GM12878 (cell line): ENCODE results near the gene KRR1. TPM values are rescaled to one million over a fixed set of nuclear protein-coding genes. Genes with fewer than 3 reads are reported as not detected.

Source experiments
- ATAC-seq: fragments of 200-7000 bp; cut with Tn5 transposase; 3 replicates; pipeline ENCODE4 v1.9.1; 2020; ENCODE audit warnings: mild to moderate bottlenecking, moderate library complexity
- BruUV-seq: library from RNA; stranded (reverse); fragments of 400-500 nt; replicated peaks from 2 replicates; lab custom pipeline; 2021; lab: Mats Ljungman, UMichigan
- CTCF ChIA-PET: fragments of 300-600 bp; sonication (Branson Sonifier 250); formaldehyde crosslinking; extraction: SDS; loops from one replicate; lab custom pipeline; 2021; ENCODE audit warnings: inconsistent platforms; lab: Yijun Ruan, JAX
- POLR2A ChIA-PET: fragments of 350-600 bp; formaldehyde crosslinking; extraction: SDS; loops from one replicate; lab custom pipeline; 2021; ENCODE audit warnings: inconsistent platforms; lab: Charles Lee
- RAD21 ChIA-PET: fragments of 300-600 bp; sonication (Branson Sonifier 250); formaldehyde crosslinking; loops from one replicate; lab custom pipeline; 2023; ENCODE audit warnings: antibody characterized with exemption; ENCODE audit not compliant: unreplicated experiment; lab: Charles Lee
- SMC1A ChIA-PET: fragments of 300-600 bp; sonication (Branson Sonifier 250); formaldehyde crosslinking; loops from one replicate; lab custom pipeline; 2023; ENCODE audit not compliant: unreplicated experiment, uncharacterized antibody; lab: Charles Lee
- DNase-seq: peaks from one replicate; pipeline ENCODE4 v3.0.0-alpha.2; 2011; ENCODE audit warnings: low read depth, low spot score
- FAIRE-seq: peaks from 3 replicates; lab custom pipeline; 2011; peaks lifted over from hg19 to GRCh38; lab: Jason Lieb, UNC
- H2AFZ ChIP-seq: 2 replicates; pipeline ENCODE4 v1.6.0; 2011; ENCODE audit warnings: low read depth, low read length, control low read depth; ENCODE audit not compliant: control insufficient read depth
- H3K27ac ChIP-seq: 2 replicates; pipeline ENCODE4 v1.5.1; 2011; ENCODE audit warnings: control low read depth; ENCODE audit not compliant: control insufficient read depth, insufficient read depth
- H3K27me3 ChIP-seq, 2 experiments: replicated peaks in 1 of 2; 2 replicates each; pipeline versions ENCODE4 v1.6.0 to v1.6.1; 2011; ENCODE audit warnings: low read length in 1 of 2; ENCODE audit not compliant: control insufficient read depth in 2 of 2, insufficient read depth in 2 of 2
- H3K36me3 ChIP-seq, 2 experiments: 2 replicates each; pipeline ENCODE4 v1.5.1; 2011; ENCODE audit warnings: low read length in 1 of 2; ENCODE audit not compliant: control insufficient read depth in 2 of 2, insufficient read depth in 2 of 2
- H3K4me1 ChIP-seq: 2 replicates; pipeline ENCODE4 v1.6.1; 2011; ENCODE audit warnings: mild to moderate bottlenecking, low read length, moderate library complexity, mixed read lengths; ENCODE audit not compliant: control insufficient read depth, insufficient read depth
- H3K4me2 ChIP-seq: 2 replicates; pipeline ENCODE4 v1.6.0; 2011; ENCODE audit warnings: control low read depth; ENCODE audit not compliant: control insufficient read depth, insufficient read depth
- H3K4me3 ChIP-seq: fragments of 200-600 bp; sonication (generic); 2 replicates; pipeline ENCODE4 v1.5.1; 2016
- H3K79me2 ChIP-seq: 2 replicates; pipeline ENCODE4 v1.6.0; 2011; ENCODE audit warnings: low read length; ENCODE audit not compliant: control insufficient read depth, insufficient read depth
- H3K9ac ChIP-seq: 2 replicates; pipeline ENCODE4 v1.8.0; 2011; ENCODE audit warnings: low read length, control low read depth, mixed read lengths; ENCODE audit not compliant: control insufficient read depth, insufficient read depth
- H3K9me3 ChIP-seq: replicated peaks from 3 replicates; pipeline ENCODE4 v1.5.1; 2011; ENCODE audit warnings: mild to moderate bottlenecking, low read length; ENCODE audit not compliant: control insufficient read depth, insufficient read depth
- H4K20me1 ChIP-seq: 2 replicates; pipeline ENCODE4 v1.6.0; 2011; ENCODE audit not compliant: control insufficient read depth, insufficient read depth
- BACH1 ChIP-seq: fragments of 450-650 bp; IDR thresholded peaks from 2 replicates; pipeline ENCODE4 v1.6.1; 2017; ENCODE audit warnings: mild to moderate bottlenecking, borderline replicate concordance
- DPF2 ChIP-seq: fragments of 450-650 bp; IDR thresholded peaks from 2 replicates; pipeline ENCODE4 v1.6.1; 2017; ENCODE audit warnings: mild to moderate bottlenecking
- EP300 ChIP-seq, 2 experiments: fragments of 150-350 bp in 1 of 2; IDR thresholded peaks; 2 replicates each; pipeline ENCODE4 v1.6.1; 2011 to 2012; ENCODE audit warnings: low read depth in 2 of 2, low read length in 2 of 2, borderline replicate concordance in 1 of 2, improper control_type of control experiment in 1 of 2, inconsistent platforms in 1 of 2; ENCODE audit not compliant: control insufficient read depth in 1 of 2
- FOXK2 ChIP-seq: fragments of 450-650 bp; IDR thresholded peaks from 2 replicates; pipeline ENCODE4 v1.6.1; 2017; ENCODE audit warnings: mild to moderate bottlenecking, moderate library complexity
- FOXM1 ChIP-seq: IDR thresholded peaks from 2 replicates; pipeline ENCODE4 v1.6.1; 2012; ENCODE audit warnings: low read depth, mild to moderate bottlenecking, inconsistent platforms, low read length, moderate library complexity
- MEF2B ChIP-seq: fragments of 450-650 bp; IDR thresholded peaks from 2 replicates; pipeline ENCODE4 v1.6.1; 2018; ENCODE audit warnings: mild to moderate bottlenecking, moderate library complexity; ENCODE audit not compliant: partially characterized antibody, poor library complexity, severe bottlenecking
- PBX3 ChIP-seq: IDR thresholded peaks from 2 replicates; pipeline ENCODE4 v1.6.1; 2011; ENCODE audit warnings: mild to moderate bottlenecking, low read depth, low read length, moderate library complexity; ENCODE audit not compliant: insufficient replicate concordance
- POLR2A ChIP-seq: IDR thresholded peaks from 2 replicates; pipeline ENCODE4 v1.6.1; 2011; ENCODE audit warnings: low read depth, mild to moderate bottlenecking, low read length
- RELA ChIP-seq: fragments of 450-650 bp; IDR thresholded peaks from 2 replicates; pipeline ENCODE4 v1.8.0; 2014; ENCODE audit warnings: borderline replicate concordance; ENCODE audit not compliant: partially characterized antibody
- SMAD1 ChIP-seq: fragments of 450-650 bp; IDR thresholded peaks from 2 replicates; pipeline ENCODE4 v1.6.1; 2018; ENCODE audit warnings: mild to moderate bottlenecking, low read depth; ENCODE audit not compliant: partially characterized antibody
- SMAD5 ChIP-seq: IDR thresholded peaks from 2 replicates; pipeline ENCODE4 v1.6.1; 2016; ENCODE audit warnings: antibody characterized with exemption, low read depth
- TAF1 ChIP-seq: IDR thresholded peaks from 2 replicates; pipeline ENCODE4 v1.6.1; 2011; ENCODE audit warnings: mild to moderate bottlenecking, low read depth, low read length, borderline replicate concordance
- TCF3 ChIP-seq: IDR thresholded peaks from 2 replicates; pipeline ENCODE4 v1.6.1; 2012; ENCODE audit warnings: low read depth, mild to moderate bottlenecking, low read length, borderline replicate concordance; ENCODE audit not compliant: insufficient read depth
- ZNF24 ChIP-seq: fragments of 450-650 bp; IDR thresholded peaks from 2 replicates; pipeline ENCODE4 v1.6.1; 2017; ENCODE audit warnings: antibody characterized with exemption, mild to moderate bottlenecking
- ZNF384 ChIP-seq: IDR thresholded peaks from 2 replicates; pipeline ENCODE4 v1.6.1; 2012; ENCODE audit warnings: low read depth, mild to moderate bottlenecking, low read length, improper control_type of control experiment, borderline replicate concordance
- WGBS: methylation state at CpG from one replicate; pipeline ENCODE4 v1.1.6; 2016; ENCODE audit warnings: low lambda C conversion rate; ENCODE audit not compliant: insufficient replicate concordance, insufficient coverage; ENCODE audit errors: missing lambda C conversion rate; 5-methylcytosine and 5-hydroxymethylcytosine counted together
- in situ Hi-C: fragments of 300-500 bp; cut with MboI; formaldehyde crosslinking; loops from 9 replicates; pipeline ENCODE4 v1.14.3; 2018; ENCODE audit warnings: mixed read lengths
- intact Hi-C: fragments of 100-400 bp; cut with micrococcal nuclease; formaldehyde crosslinking; loops from one replicate; pipeline ENCODE4 v1.14.2; 2022; ENCODE audit not compliant: unreplicated experiment
- polyA plus RNA-seq, 11 experiments: library from polyadenylated mRNA; depleted of rRNA in 4 of 11; unstranded in 6 of 11; stranded (reverse) in 5 of 11; fragments of >200 nt; fragmentation: Nextera tagmentation in 4 of 11; fragmentation: Illumina TruSeq in 1 of 11; extraction: Ambion mirVana in 4 of 11; extraction: Trizol in 1 of 11; gene quantifications; 1 replicate in 1 of 11; 2 replicates in 10 of 11; pipeline versions ENCODE4 v1.2.1 to v1.2.3, GENCODE V29; 2011 to 2016; ENCODE audit warnings: inconsistent platforms in 2 of 11, missing spikeins in 2 of 11, low read depth in 1 of 11
- total RNA-seq, 4 experiments: library from RNA; depleted of rRNA in 3 of 4; stranded (reverse); fragments of >200 nt in 3 of 4; fragmentation: Illumina TruSeq in 1 of 4; extraction: Trizol in 1 of 4; gene quantifications; 2 replicates each; pipeline versions ENCODE4 v1.2.1 to v1.2.3, GENCODE V29; 2013 to 2021
- TF ChIP-seq, protein P1 (sequence below): IDR thresholded peaks from 2 replicates; pipeline ENCODE4 v1.6.1; 2011; ENCODE audit warnings: borderline replicate concordance, low read depth, mild to moderate bottlenecking, moderate library complexity, low read length; ENCODE audit not compliant: insufficient read depth, poor library complexity, severe bottlenecking
- TF ChIP-seq, protein P2 (sequence below): fragments of 450-650 bp; IDR thresholded peaks from 2 replicates; pipeline ENCODE4 v1.6.1; 2017; ENCODE audit warnings: mild to moderate bottlenecking, low read depth, inconsistent platforms; ENCODE audit not compliant: poor library complexity, severe bottlenecking
- TF ChIP-seq, protein P3 (sequence below): IDR thresholded peaks from 2 replicates; pipeline ENCODE4 v1.6.1; 2011; ENCODE audit warnings: low read depth, mild to moderate bottlenecking, low read length, moderate library complexity, borderline replicate concordance; ENCODE audit errors: extremely low read depth

The KRR1 gene
- total and polyA plus RNA-seq, 10 of the 15 experiments (the other 5 are each of a cell fraction or from before 2014, with no cell fraction given), result 29.6 to 103 (median 75.3) TPM

- Histone ChIP-seq H3K27me3 (no peaks in the 10 kb centered on the region), H3K4me2 (peak overlapping the region; percentile 47), H3K4me3 (peak overlapping the region; percentile 43; the same call in 1 of the 2 replicates), H4K20me1 (no peaks in the 10 kb centered on the region), H3K79me2 (peaks cover 43% of the 10 kb centered on the region), H3K9me3 (no peaks in the 10 kb centered on the region; the same call in 2 of the 3 replicates), H2AFZ (no peak overlapping the region), H3K4me1 (no peaks in the 10 kb centered on the region; the same call in 1 of the 2 replicates), H3K27ac (no peak overlapping the region), H3K36me3 (peaks cover 0 to 22% of the 10 kb centered on the region in 2 experiments; a peak in 2 of 4 replicates), H3K9ac (no peak overlapping the region)
- no peak for TF ChIP-seq DPF2
- no peak for TF ChIP-seq TCF3
- no peak for TF ChIP-seq ZNF384
- TF ChIP-seq RELA, result no peak
- TF ChIP-seq, protein P1, sequence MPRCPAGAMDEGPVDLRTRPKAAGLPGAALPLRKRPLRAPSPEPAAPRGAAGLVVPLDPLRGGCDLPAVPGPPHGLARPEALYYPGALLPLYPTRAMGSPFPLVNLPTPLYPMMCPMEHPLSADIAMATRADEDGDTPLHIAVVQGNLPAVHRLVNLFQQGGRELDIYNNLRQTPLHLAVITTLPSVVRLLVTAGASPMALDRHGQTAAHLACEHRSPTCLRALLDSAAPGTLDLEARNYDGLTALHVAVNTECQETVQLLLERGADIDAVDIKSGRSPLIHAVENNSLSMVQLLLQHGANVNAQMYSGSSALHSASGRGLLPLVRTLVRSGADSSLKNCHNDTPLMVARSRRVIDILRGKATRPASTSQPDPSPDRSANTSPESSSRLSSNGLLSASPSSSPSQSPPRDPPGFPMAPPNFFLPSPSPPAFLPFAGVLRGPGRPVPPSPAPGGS, result no peak
- TF ChIP-seq EP300 (IDR thresholded peaks at IDR 0.05; ENCODE audit: borderline replicate concordance in 1 of 2, control insufficient read depth in 1 of 2, low read depth in 2 of 2, low read length in 2 of 2), result no peak
- TF ChIP-seq TAF1, result no peak
- TF ChIP-seq BACH1, result no peak
- TF ChIP-seq ZNF24, result no peak
- TF ChIP-seq FOXM1, result no peak
- TF ChIP-seq, protein P2, sequence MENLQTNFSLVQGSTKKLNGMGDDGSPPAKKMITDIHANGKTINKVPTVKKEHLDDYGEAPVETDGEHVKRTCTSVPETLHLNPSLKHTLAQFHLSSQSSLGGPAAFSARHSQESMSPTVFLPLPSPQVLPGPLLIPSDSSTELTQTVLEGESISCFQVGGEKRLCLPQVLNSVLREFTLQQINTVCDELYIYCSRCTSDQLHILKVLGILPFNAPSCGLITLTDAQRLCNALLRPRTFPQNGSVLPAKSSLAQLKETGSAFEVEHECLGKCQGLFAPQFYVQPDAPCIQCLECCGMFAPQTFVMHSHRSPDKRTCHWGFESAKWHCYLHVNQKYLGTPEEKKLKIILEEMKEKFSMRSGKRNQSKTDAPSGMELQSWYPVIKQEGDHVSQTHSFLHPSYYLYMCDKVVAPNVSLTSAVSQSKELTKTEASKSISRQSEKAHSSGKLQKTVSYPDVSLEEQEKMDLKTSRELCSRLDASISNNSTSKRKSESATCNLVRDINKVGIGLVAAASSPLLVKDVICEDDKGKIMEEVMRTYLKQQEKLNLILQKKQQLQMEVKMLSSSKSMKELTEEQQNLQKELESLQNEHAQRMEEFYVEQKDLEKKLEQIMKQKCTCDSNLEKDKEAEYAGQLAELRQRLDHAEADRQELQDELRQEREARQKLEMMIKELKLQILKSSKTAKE, result no peak
- TF ChIP-seq SMAD5, result no peak
- TF ChIP-seq POLR2A, result no peak
- no peak for TF ChIP-seq FOXK2
- TF ChIP-seq, protein P3, sequence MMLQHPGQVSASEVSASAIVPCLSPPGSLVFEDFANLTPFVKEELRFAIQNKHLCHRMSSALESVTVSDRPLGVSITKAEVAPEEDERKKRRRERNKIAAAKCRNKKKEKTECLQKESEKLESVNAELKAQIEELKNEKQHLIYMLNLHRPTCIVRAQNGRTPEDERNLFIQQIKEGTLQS, result no peak
- no peak for TF ChIP-seq PBX3
- no peak for TF ChIP-seq MEF2B
- TF ChIP-seq SMAD1, result no peak
- ChIA-PET RAD21 (interaction anchor here (0.6 to 2.4 kb wide), 12 partner anchors 18 to 839 kb away, joined by 3 to 35 read pairs (median 8); partner anchors contain the start of genes CAPS2, GLIPR1, GLIPR1L1 and GLIPR1L2), SMC1A (interaction anchor here (0.7 to 3.8 kb wide), 15 partner anchors 11 to 947 kb away, joined by 3 to 58 read pairs (median 4); partner anchors contain the start of genes GLIPR1, GLIPR1L1, GLIPR1L2 and PHLDA1), CTCF (interaction anchor here (0.6 to 6.6 kb wide), 12 partner anchors 20 to 947 kb away, joined by 3 to 137 read pairs (median 8); partner anchors contain the start of genes GLIPR1, GLIPR1L1, GLIPR1L2 and PHLDA1), POLR2A (interaction anchor here (0.6 to 1.8 kb wide), 7 partner anchors 22 to 341 kb away, joined by 3 to 11 read pairs (median 4); no protein-coding TSS in a partner anchor)
- intact Hi-C loops, result loop anchor here (5.0 kb wide), 1 partner anchor 71 kb away; no protein-coding TSS in a partner anchor
- no TSS peak for BruUV-seq
- DNase-seq (no peak), ATAC-seq (no peak), FAIRE-seq (no peak)
- WGBS, result 97% methylated on average over 2 of the region's 2 CpGs
- in situ Hi-C loops, result no loop called here
These were observed 3.2 kb downstream of the KRR1 start for GRCh38 chr12:75508159-75508558.
